ENCODE measurements around the gene DNAAF6. TPM values are rescaled to one million over a fixed set of nuclear protein-coding genes. Genes with fewer than 3 reads are reported as not detected.

DNAAF6 gene
- polyA plus RNA-seq, 1 donor from 2014 or later: not detected

- Histone ChIP-seq H3F3A (ENCODE audit: insufficient read depth, low read length, poor library complexity, severe bottlenecking) (no peaks in the 10 kb centered on the region), H3K79me2 (replicated peaks; ENCODE audit: insufficient read depth, low read length) (no peaks in the 10 kb centered on the region), H4K20me1 (ENCODE audit: insufficient read depth) (no peaks in the 10 kb centered on the region), H3K36me3 (ENCODE audit: insufficient read depth, low read length) (no peaks in the 10 kb centered on the region), H3K27me3 (ENCODE audit: insufficient read depth, low read depth, low read length) (no peaks in the 10 kb centered on the region), H3K4me3 (ENCODE audit: low read length) (no peak overlapping the region), H3K9ac (ENCODE audit: low read length) (no peak overlapping the region), H3K9me3 (ENCODE audit: low read length) (no peaks in the 10 kb centered on the region), H3K4me2 (ENCODE audit: low read length) (no peak overlapping the region), H3K9me2 (ENCODE audit: insufficient read depth, low read length) (no peaks in the 10 kb centered on the region), H3K27ac (ENCODE audit: low read length) (no peak overlapping the region), H2AFZ (ENCODE audit: low read depth, low read length) (no peak overlapping the region)
- no peak for TF ChIP-seq TAF1 (IDR thresholded peaks at IDR 0.05; ENCODE audit: low read depth)
- TF ChIP-seq POLR2AphosphoS5 (IDR thresholded peaks at IDR 0.05): no peak
- no peak for TF ChIP-seq MXI1 (conservative IDR thresholded peaks at IDR 0.05; ENCODE audit: poor library complexity, severe bottlenecking)
- TF ChIP-seq, protein P1, sequence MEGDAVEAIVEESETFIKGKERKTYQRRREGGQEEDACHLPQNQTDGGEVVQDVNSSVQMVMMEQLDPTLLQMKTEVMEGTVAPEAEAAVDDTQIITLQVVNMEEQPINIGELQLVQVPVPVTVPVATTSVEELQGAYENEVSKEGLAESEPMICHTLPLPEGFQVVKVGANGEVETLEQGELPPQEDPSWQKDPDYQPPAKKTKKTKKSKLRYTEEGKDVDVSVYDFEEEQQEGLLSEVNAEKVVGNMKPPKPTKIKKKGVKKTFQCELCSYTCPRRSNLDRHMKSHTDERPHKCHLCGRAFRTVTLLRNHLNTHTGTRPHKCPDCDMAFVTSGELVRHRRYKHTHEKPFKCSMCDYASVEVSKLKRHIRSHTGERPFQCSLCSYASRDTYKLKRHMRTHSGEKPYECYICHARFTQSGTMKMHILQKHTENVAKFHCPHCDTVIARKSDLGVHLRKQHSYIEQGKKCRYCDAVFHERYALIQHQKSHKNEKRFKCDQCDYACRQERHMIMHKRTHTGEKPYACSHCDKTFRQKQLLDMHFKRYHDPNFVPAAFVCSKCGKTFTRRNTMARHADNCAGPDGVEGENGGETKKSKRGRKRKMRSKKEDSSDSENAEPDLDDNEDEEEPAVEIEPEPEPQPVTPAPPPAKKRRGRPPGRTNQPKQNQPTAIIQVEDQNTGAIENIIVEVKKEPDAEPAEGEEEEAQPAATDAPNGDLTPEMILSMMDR (IDR thresholded peaks at IDR 0.05; ENCODE audit: poor library complexity, severe bottlenecking): no peak
- no peak for TF ChIP-seq REST (IDR thresholded peaks at IDR 0.05; ENCODE audit: borderline replicate concordance)
- TF ChIP-seq EP300 (conservative IDR thresholded peaks at IDR 0.05; ENCODE audit: poor library complexity, severe bottlenecking): no peak
- no peak for TF ChIP-seq EZH2 (IDR thresholded peaks at IDR 0.05; ENCODE audit: borderline replicate concordance, insufficient read depth, low read length, poor library complexity, severe bottlenecking)
- no peak for TF ChIP-seq SMC3 (conservative IDR thresholded peaks at IDR 0.05; ENCODE audit: poor library complexity)
- no peak for TF ChIP-seq RAD21 (conservative IDR thresholded peaks at IDR 0.05)
Measured at GRCh38 chrX:107227780-107228485, 21.5 kb downstream of the DNAAF6 start.

DNA sequence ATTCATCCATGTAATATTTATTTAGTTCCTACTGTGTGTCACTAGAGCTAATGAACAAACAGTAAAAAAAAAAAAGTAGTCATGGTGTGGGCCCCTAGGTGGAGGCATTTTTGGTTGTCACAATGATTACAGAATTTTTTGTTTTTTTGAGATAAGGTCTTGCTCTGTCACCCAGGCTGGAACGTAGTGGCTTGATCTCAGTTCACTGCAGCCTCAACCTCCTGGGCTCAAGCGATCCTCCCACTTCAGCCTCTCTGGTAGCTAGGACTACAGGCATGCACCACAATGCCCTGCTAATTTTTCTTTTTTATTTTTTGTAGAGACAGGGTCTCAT is 22.0 kb downstream of the DNAAF6 start:
- Histone ChIP-seq H3F3A (ENCODE audit: insufficient read depth, low read length, poor library complexity, severe bottlenecking) (no peaks in the 10 kb centered on the region), H2AFZ (ENCODE audit: low read depth, low read length) (no peak overlapping the region), H3K4me2 (ENCODE audit: low read length) (no peak overlapping the region), H3K79me2 (replicated peaks; ENCODE audit: insufficient read depth, low read length) (no peaks in the 10 kb centered on the region), H3K9me2 (ENCODE audit: insufficient read depth, low read length) (no peaks in the 10 kb centered on the region), H4K20me1 (ENCODE audit: insufficient read depth) (no peaks in the 10 kb centered on the region), H3K27ac (ENCODE audit: low read length) (no peak overlapping the region), H3K36me3 (ENCODE audit: insufficient read depth, low read length) (no peaks in the 10 kb centered on the region), H3K9ac (ENCODE audit: low read length) (no peak overlapping the region), H3K9me3 (ENCODE audit: low read length) (no peaks in the 10 kb centered on the region), H3K4me3 (ENCODE audit: low read length) (no peak overlapping the region), H3K27me3 (ENCODE audit: insufficient read depth, low read depth, low read length) (no peaks in the 10 kb centered on the region)
- TF ChIP-seq POLR2AphosphoS5 (IDR thresholded peaks at IDR 0.05) (no peak), RAD21 (conservative IDR thresholded peaks at IDR 0.05) (no peak), TAF1 (IDR thresholded peaks at IDR 0.05; ENCODE audit: low read depth) (no peak), EP300 (conservative IDR thresholded peaks at IDR 0.05; ENCODE audit: poor library complexity, severe bottlenecking) (no peak), SMC3 (conservative IDR thresholded peaks at IDR 0.05; ENCODE audit: poor library complexity) (no peak), REST (IDR thresholded peaks at IDR 0.05; ENCODE audit: borderline replicate concordance) (no peak), MXI1 (conservative IDR thresholded peaks at IDR 0.05; ENCODE audit: poor library complexity, severe bottlenecking) (no peak), EZH2 (IDR thresholded peaks at IDR 0.05; ENCODE audit: borderline replicate concordance, insufficient read depth, low read length, poor library complexity, severe bottlenecking) (no peak)
- TF ChIP-seq, protein P1 (IDR thresholded peaks at IDR 0.05; ENCODE audit: poor library complexity, severe bottlenecking): no peak
